ENCODE data around the gene CEP290. TPM values are rescaled to one million over a fixed set of nuclear protein-coding genes. Genes with fewer than 3 reads are reported as not detected.

CEP290 gene
- total and polyA plus RNA-seq, 2 experiments from 2014 or later: 17.3 to 25.7 TPM

DNA sequence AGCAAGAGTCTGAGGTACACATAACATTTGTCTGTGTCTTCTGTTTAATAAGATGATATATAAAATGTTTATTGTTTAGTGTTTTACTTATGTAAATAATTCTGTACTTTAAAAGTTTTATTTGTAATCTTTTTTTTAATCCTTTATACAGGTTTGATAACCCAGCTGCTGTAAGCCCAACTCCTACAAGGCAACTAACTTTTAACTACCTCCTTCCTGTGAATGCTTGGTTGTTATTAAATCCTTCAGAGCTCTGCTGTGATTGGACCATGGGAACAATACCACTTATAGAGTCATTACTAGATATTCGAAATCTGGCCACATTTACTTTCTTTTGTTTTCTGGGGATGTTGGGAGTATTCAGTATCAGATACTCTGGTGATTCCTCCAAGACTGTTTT, 24.3 kb upstream of the CEP290 start:
- DNase-seq (ENCODE audit: low spot score): no peak
- H3K4me3 ChIP-seq: no peak overlapping the region
- Mint-ChIP-seq H3K27me3 (ENCODE audit: insufficient read depth, low read depth, poor library complexity) (no peaks in the 10 kb centered on the region), H3K27ac (no peak overlapping the region), H3K36me3 (ENCODE audit: low read depth) (peaks cover 37% of the 10 kb centered on the region), H3K4me1 (peaks cover 12% of the 10 kb centered on the region; the same call in 2 of the 3 replicates), H3K9me3 (no peaks in the 10 kb centered on the region), H3K4me3 (no peak overlapping the region)
- H3K27ac ChIP-seq (ENCODE audit: low read depth): no peak overlapping the region
- H3K4me1 ChIP-seq (ENCODE audit: insufficient read depth): peaks cover 10% of the 10 kb centered on the region; the same call in 1 of the 2 replicates
- no peaks in the 10 kb centered on the region for H3F3A ChIP-seq (replicated peaks; ENCODE audit: low read depth)
- H3K9me2 ChIP-seq (ENCODE audit: insufficient read depth): no peaks in the 10 kb centered on the region
- H3K36me3 ChIP-seq (ENCODE audit: insufficient read depth): peaks cover 10% of the 10 kb centered on the region; the same call in 1 of the 2 replicates
- TF ChIP-seq, protein P1, sequence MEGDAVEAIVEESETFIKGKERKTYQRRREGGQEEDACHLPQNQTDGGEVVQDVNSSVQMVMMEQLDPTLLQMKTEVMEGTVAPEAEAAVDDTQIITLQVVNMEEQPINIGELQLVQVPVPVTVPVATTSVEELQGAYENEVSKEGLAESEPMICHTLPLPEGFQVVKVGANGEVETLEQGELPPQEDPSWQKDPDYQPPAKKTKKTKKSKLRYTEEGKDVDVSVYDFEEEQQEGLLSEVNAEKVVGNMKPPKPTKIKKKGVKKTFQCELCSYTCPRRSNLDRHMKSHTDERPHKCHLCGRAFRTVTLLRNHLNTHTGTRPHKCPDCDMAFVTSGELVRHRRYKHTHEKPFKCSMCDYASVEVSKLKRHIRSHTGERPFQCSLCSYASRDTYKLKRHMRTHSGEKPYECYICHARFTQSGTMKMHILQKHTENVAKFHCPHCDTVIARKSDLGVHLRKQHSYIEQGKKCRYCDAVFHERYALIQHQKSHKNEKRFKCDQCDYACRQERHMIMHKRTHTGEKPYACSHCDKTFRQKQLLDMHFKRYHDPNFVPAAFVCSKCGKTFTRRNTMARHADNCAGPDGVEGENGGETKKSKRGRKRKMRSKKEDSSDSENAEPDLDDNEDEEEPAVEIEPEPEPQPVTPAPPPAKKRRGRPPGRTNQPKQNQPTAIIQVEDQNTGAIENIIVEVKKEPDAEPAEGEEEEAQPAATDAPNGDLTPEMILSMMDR (conservative IDR thresholded peaks at IDR 0.05; ENCODE audit: low read depth in 2 of 2): no peak
- TF ChIP-seq EZH2 (IDR thresholded peaks at IDR 0.05; ENCODE audit: low read depth, unreplicated experiment): no peak
- no peak for TF ChIP-seq STAT1 (IDR thresholded peaks at IDR 0.05; ENCODE audit: unreplicated experiment)
- TF ChIP-seq, protein P2, sequence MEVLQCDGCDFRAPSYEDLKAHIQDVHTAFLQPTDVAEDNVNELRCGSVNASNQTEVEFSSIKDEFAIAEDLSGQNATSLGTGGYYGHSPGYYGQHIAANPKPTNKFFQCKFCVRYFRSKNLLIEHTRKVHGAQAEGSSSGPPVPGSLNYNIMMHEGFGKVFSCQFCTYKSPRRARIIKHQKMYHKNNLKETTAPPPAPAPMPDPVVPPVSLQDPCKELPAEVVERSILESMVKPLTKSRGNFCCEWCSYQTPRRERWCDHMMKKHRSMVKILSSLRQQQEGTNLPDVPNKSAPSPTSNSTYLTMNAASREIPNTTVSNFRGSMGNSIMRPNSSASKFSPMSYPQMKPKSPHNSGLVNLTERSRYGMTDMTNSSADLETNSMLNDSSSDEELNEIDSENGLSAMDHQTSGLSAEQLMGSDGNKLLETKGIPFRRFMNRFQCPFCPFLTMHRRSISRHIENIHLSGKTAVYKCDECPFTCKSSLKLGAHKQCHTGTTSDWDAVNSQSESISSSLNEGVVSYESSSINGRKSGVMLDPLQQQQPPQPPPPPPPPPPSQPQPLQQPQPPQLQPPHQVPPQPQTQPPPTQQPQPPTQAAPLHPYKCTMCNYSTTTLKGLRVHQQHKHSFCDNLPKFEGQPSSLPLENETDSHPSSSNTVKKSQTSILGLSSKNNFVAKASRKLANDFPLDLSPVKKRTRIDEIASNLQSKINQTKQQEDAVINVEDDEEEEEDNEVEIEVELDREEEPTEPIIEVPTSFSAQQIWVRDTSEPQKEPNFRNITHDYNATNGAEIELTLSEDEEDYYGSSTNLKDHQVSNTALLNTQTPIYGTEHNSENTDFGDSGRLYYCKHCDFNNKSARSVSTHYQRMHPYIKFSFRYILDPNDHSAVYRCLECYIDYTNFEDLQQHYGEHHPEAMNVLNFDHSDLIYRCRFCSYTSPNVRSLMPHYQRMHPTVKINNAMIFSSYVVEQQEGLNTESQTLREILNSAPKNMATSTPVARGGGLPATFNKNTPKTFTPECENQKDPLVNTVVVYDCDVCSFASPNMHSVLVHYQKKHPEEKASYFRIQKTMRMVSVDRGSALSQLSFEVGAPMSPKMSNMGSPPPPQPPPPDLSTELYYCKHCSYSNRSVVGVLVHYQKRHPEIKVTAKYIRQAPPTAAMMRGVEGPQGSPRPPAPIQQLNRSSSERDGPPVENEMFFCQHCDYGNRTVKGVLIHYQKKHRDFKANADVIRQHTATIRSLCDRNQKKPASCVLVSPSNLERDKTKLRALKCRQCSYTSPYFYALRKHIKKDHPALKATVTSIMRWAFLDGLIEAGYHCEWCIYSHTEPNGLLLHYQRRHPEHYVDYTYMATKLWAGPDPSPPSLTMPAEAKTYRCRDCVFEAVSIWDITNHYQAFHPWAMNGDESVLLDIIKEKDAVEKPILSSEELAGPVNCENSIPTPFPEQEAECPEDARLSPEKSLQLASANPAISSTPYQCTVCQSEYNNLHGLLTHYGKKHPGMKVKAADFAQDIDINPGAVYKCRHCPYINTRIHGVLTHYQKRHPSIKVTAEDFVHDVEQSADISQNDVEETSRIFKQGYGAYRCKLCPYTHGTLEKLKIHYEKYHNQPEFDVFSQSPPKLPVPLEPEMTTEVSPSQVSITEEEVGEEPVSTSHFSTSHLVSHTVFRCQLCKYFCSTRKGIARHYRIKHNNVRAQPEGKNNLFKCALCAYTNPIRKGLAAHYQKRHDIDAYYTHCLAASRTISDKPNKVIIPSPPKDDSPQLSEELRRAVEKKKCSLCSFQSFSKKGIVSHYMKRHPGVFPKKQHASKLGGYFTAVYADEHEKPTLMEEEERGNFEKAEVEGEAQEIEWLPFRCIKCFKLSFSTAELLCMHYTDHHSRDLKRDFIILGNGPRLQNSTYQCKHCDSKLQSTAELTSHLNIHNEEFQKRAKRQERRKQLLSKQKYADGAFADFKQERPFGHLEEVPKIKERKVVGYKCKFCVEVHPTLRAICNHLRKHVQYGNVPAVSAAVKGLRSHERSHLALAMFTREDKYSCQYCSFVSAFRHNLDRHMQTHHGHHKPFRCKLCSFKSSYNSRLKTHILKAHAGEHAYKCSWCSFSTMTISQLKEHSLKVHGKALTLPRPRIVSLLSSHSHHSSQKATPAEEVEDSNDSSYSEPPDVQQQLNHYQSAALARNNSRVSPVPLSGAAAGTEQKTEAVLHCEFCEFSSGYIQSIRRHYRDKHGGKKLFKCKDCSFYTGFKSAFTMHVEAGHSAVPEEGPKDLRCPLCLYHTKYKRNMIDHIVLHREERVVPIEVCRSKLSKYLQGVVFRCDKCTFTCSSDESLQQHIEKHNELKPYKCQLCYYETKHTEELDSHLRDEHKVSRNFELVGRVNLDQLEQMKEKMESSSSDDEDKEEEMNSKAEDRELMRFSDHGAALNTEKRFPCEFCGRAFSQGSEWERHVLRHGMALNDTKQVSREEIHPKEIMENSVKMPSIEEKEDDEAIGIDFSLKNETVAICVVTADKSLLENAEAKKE (CRISPR knock-in tag; IDR thresholded peaks at IDR 0.05): no peak
- no peak for TF ChIP-seq POLR2AphosphoS5 (IDR thresholded peaks at IDR 0.05; ENCODE audit: low read depth)
- TF ChIP-seq, protein P3, sequence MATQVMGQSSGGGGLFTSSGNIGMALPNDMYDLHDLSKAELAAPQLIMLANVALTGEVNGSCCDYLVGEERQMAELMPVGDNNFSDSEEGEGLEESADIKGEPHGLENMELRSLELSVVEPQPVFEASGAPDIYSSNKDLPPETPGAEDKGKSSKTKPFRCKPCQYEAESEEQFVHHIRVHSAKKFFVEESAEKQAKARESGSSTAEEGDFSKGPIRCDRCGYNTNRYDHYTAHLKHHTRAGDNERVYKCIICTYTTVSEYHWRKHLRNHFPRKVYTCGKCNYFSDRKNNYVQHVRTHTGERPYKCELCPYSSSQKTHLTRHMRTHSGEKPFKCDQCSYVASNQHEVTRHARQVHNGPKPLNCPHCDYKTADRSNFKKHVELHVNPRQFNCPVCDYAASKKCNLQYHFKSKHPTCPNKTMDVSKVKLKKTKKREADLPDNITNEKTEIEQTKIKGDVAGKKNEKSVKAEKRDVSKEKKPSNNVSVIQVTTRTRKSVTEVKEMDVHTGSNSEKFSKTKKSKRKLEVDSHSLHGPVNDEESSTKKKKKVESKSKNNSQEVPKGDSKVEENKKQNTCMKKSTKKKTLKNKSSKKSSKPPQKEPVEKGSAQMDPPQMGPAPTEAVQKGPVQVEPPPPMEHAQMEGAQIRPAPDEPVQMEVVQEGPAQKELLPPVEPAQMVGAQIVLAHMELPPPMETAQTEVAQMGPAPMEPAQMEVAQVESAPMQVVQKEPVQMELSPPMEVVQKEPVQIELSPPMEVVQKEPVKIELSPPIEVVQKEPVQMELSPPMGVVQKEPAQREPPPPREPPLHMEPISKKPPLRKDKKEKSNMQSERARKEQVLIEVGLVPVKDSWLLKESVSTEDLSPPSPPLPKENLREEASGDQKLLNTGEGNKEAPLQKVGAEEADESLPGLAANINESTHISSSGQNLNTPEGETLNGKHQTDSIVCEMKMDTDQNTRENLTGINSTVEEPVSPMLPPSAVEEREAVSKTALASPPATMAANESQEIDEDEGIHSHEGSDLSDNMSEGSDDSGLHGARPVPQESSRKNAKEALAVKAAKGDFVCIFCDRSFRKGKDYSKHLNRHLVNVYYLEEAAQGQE (IDR thresholded peaks at IDR 0.05; ENCODE audit: unreplicated experiment): no peak
- TF ChIP-seq, protein P4, sequence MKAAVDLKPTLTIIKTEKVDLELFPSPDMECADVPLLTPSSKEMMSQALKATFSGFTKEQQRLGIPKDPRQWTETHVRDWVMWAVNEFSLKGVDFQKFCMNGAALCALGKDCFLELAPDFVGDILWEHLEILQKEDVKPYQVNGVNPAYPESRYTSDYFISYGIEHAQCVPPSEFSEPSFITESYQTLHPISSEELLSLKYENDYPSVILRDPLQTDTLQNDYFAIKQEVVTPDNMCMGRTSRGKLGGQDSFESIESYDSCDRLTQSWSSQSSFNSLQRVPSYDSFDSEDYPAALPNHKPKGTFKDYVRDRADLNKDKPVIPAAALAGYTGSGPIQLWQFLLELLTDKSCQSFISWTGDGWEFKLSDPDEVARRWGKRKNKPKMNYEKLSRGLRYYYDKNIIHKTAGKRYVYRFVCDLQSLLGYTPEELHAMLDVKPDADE (IDR thresholded peaks at IDR 0.05): no peak
- H2AFZ ChIP-seq: no peak overlapping the region
- no peak for ATAC-seq
- no peaks in the 10 kb centered on the region for H3K79me2 ChIP-seq (replicated peaks; ENCODE audit: insufficient read depth)
- no peaks in the 10 kb centered on the region for H3K27me3 ChIP-seq (ENCODE audit: insufficient read depth)
- no peak overlapping the region for H3K4me2 ChIP-seq
- no peaks in the 10 kb centered on the region for H4K20me1 ChIP-seq (replicated peaks; ENCODE audit: insufficient read depth)

Data from GM23338 (cell line).